HG03442 (cell line): Measurements from ENCODE around the gene CDH15.

Experiments used
- ATAC-seq: cut with Tn5 transposase; IDR thresholded peaks from one replicate; pipeline ENCODE4 v1.9.1; 2021; ENCODE audit warnings: mild to moderate bottlenecking, moderate library complexity; ENCODE audit not compliant: unreplicated experiment

Gene CDH15

GRCh38 chr16:89198417-89199240 lies 27.1 kb downstream of the CDH15 start:
- no peak for ATAC-seq

GRCh38 chr16:89199241-89200123 lies 27.9 kb downstream of the CDH15 start:
- no peak for ATAC-seq

- no peak for ATAC-seq
Measured at GRCh38 chr16:89200124-89200849, 28.7 kb downstream of the CDH15 start, which contains the start of gene SLC22A31. Gene SLC22A31, minus strand, starts transcription at chr16:89200537. Its CDS starts 36 bp downstream, at chr16:89200501.

GRCh38 chr16:89200850-89201411 lies 29.4 kb downstream of the CDH15 start:
- no peak for ATAC-seq

GRCh38 chr16:89201439-89202377 lies 30.2 kb downstream of the CDH15 start:
- ATAC-seq: no peak

GRCh38 chr16:89202422-89203215 lies 31.1 kb downstream of the CDH15 start:
- ATAC-seq: no peak

GRCh38 chr16:89207993-89208392 lies 36.4 kb downstream of the CDH15 start:
- no peak for ATAC-seq

GRCh38 chr16:89209522-89210044 lies 38.0 kb downstream of the CDH15 start:
- no peak for ATAC-seq

- ATAC-seq: no peak
Measured at GRCh38 chr16:89210165-89210903, 38.8 kb downstream of the CDH15 start.

- no peak for ATAC-seq
Measured at GRCh38 chr16:89210904-89211515, 39.5 kb downstream of the CDH15 start.

GRCh38 chr16:89216315-89217137 lies 45.0 kb downstream of the CDH15 start:
- no peak for ATAC-seq

- no peak for ATAC-seq
Measured at GRCh38 chr16:89217138-89217387, 45.5 kb downstream of the CDH15 start.

- ATAC-seq: peak; percentile 74
Measured at GRCh38 chr16:89217388-89218191, 46.0 kb downstream of the CDH15 start, which contains the start of gene ZNF778. Gene ZNF778, plus strand, starts transcription at chr16:89217703. Its CDS starts 3,425 bp downstream, at chr16:89221128.

GRCh38 chr16:89219365-89219764 lies 47.8 kb downstream of the CDH15 start:
- no peak for ATAC-seq

GRCh38 chr16:89221604-89222003 lies 50.1 kb downstream of the CDH15 start:
- no peak for ATAC-seq

GRCh38 chr16:89222931-89223330 lies 51.4 kb downstream of the CDH15 start:
- no peak for ATAC-seq
